Ishikawa (cell line): Measurements from ENCODE around the gene RELL1.

Source experiments
- CEBPB ChIP-seq: IDR thresholded peaks from 2 replicates; pipeline ENCODE4 v1.6.1; 2012
- CREB1 ChIP-seq: IDR thresholded peaks from 2 replicates; pipeline ENCODE4 v1.6.1; 2012; ENCODE audit warnings: low read depth
- EGR1 ChIP-seq: IDR thresholded peaks from 2 replicates; pipeline ENCODE4 v1.6.1; 2012
- EP300 ChIP-seq: IDR thresholded peaks from 2 replicates; pipeline ENCODE4 v1.6.1; 2012; ENCODE audit warnings: borderline replicate concordance
- FOXM1 ChIP-seq: IDR thresholded peaks from 2 replicates; pipeline ENCODE4 v1.6.1; 2012; ENCODE audit warnings: low read depth, borderline replicate concordance
- NFIC ChIP-seq: IDR thresholded peaks from 2 replicates; pipeline ENCODE4 v1.6.1; 2012
- RAD21 ChIP-seq: IDR thresholded peaks from 2 replicates; pipeline ENCODE4 v1.6.1; 2012; ENCODE audit warnings: low read depth
- TAF1 ChIP-seq: IDR thresholded peaks from 2 replicates; pipeline ENCODE4 v1.6.1; 2012; ENCODE audit warnings: low read depth, mild to moderate bottlenecking
- TCF12 ChIP-seq: IDR thresholded peaks from 2 replicates; pipeline ENCODE4 v1.6.1; 2012; ENCODE audit warnings: low read depth
- TEAD4 ChIP-seq: IDR thresholded peaks from 2 replicates; pipeline ENCODE4 v1.6.1; 2012
- YY1 ChIP-seq: IDR thresholded peaks from 2 replicates; pipeline ENCODE4 v1.6.1; 2012; ENCODE audit warnings: low read depth
- ZBTB7A ChIP-seq: IDR thresholded peaks from 2 replicates; pipeline ENCODE4 v1.6.1; 2012; ENCODE audit warnings: low read depth
- TF ChIP-seq, protein P1 (sequence below): IDR thresholded peaks from 2 replicates; pipeline ENCODE4 v1.6.1; 2012
- TF ChIP-seq, protein P2 (sequence below): IDR thresholded peaks from 2 replicates; pipeline ENCODE4 v1.6.1; 2012
- TF ChIP-seq, protein P3 (sequence below): IDR thresholded peaks from 2 replicates; pipeline ENCODE4 v1.6.1; 2012; ENCODE audit warnings: low read depth, mild to moderate bottlenecking

The RELL1 gene

GRCh38 chr4:37561196-37561802, 124.9 kb downstream of the RELL1 start:
- TF ChIP-seq TCF12: no peak
- TF ChIP-seq, protein P1, sequence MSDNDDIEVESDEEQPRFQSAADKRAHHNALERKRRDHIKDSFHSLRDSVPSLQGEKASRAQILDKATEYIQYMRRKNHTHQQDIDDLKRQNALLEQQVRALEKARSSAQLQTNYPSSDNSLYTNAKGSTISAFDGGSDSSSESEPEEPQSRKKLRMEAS: no peak
- TF ChIP-seq CEBPB: no peak
- TF ChIP-seq FOXM1: no peak
- TF ChIP-seq EGR1: no peak
- TF ChIP-seq NFIC: no peak
- no peak for TF ChIP-seq TAF1
- TF ChIP-seq, protein P2, sequence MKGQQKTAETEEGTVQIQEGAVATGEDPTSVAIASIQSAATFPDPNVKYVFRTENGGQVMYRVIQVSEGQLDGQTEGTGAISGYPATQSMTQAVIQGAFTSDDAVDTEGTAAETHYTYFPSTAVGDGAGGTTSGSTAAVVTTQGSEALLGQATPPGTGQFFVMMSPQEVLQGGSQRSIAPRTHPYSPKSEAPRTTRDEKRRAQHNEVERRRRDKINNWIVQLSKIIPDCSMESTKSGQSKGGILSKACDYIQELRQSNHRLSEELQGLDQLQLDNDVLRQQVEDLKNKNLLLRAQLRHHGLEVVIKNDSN: no peak
- no peak for TF ChIP-seq RAD21
- TF ChIP-seq YY1: no peak
- TF ChIP-seq EP300: no peak
- TF ChIP-seq, protein P3, sequence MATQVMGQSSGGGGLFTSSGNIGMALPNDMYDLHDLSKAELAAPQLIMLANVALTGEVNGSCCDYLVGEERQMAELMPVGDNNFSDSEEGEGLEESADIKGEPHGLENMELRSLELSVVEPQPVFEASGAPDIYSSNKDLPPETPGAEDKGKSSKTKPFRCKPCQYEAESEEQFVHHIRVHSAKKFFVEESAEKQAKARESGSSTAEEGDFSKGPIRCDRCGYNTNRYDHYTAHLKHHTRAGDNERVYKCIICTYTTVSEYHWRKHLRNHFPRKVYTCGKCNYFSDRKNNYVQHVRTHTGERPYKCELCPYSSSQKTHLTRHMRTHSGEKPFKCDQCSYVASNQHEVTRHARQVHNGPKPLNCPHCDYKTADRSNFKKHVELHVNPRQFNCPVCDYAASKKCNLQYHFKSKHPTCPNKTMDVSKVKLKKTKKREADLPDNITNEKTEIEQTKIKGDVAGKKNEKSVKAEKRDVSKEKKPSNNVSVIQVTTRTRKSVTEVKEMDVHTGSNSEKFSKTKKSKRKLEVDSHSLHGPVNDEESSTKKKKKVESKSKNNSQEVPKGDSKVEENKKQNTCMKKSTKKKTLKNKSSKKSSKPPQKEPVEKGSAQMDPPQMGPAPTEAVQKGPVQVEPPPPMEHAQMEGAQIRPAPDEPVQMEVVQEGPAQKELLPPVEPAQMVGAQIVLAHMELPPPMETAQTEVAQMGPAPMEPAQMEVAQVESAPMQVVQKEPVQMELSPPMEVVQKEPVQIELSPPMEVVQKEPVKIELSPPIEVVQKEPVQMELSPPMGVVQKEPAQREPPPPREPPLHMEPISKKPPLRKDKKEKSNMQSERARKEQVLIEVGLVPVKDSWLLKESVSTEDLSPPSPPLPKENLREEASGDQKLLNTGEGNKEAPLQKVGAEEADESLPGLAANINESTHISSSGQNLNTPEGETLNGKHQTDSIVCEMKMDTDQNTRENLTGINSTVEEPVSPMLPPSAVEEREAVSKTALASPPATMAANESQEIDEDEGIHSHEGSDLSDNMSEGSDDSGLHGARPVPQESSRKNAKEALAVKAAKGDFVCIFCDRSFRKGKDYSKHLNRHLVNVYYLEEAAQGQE: no peak
- no peak for TF ChIP-seq TEAD4
- no peak for TF ChIP-seq CREB1
- TF ChIP-seq ZBTB7A: no peak
